ENCODE results near the gene PALS1.

PALS1 gene

DNA sequence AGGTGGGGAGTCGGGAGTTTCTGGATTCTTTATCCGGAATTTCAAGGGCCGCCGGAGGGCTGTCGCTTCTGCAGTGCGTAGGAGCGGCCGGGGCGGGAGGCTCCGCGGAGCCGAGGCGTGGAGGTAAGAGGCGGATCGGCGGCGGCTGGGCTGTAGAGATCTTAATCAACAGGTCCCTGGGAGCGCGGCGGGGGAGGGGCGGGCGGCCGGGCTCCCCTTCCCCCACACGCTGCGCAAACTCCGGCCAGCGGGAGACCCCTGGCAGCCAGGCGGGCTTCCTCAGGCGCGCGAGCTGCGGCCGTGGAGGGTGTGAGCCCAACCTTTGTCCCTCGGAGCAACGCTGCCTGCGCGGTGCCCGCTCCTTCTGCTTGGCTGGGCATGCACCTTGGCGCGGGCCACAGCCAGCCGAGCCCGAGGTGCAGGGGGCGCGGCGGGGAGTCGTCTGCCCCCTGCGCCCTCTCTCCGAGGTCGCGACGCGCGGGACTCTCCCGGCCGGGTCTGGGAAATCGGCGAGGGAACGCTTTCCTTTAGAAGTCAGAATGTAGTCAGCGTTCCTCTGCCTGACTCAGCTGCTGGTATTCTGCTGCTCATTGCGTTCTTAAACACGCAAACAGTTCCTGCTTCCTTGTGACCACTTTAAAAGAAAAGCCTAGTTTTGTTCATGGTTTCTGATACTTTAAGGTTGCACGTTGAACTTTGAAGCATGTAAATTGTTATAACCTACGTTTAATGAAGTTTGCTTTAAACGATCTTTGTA, at the start of gene PALS1:
Gene PALS1 (plus strand): TSS at position 25 of the 757 bp plus-strand sequence. CDS start 37,736 bp downstream, outside the sequence.
- peak; percentile 54 for DNase-seq (ENCODE audit: low read depth)
- TF ChIP-seq, protein P1, sequence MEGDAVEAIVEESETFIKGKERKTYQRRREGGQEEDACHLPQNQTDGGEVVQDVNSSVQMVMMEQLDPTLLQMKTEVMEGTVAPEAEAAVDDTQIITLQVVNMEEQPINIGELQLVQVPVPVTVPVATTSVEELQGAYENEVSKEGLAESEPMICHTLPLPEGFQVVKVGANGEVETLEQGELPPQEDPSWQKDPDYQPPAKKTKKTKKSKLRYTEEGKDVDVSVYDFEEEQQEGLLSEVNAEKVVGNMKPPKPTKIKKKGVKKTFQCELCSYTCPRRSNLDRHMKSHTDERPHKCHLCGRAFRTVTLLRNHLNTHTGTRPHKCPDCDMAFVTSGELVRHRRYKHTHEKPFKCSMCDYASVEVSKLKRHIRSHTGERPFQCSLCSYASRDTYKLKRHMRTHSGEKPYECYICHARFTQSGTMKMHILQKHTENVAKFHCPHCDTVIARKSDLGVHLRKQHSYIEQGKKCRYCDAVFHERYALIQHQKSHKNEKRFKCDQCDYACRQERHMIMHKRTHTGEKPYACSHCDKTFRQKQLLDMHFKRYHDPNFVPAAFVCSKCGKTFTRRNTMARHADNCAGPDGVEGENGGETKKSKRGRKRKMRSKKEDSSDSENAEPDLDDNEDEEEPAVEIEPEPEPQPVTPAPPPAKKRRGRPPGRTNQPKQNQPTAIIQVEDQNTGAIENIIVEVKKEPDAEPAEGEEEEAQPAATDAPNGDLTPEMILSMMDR (IDR thresholded peaks at IDR 0.05; ENCODE audit: control insufficient read depth, insufficient read depth, low read depth, low read length, missing control alignments), result no peak
- H3K4me3 ChIP-seq (ENCODE audit: control insufficient read depth, low read depth, low read length), result peak within 1 kb of the TSS; percentile 91

DNA sequence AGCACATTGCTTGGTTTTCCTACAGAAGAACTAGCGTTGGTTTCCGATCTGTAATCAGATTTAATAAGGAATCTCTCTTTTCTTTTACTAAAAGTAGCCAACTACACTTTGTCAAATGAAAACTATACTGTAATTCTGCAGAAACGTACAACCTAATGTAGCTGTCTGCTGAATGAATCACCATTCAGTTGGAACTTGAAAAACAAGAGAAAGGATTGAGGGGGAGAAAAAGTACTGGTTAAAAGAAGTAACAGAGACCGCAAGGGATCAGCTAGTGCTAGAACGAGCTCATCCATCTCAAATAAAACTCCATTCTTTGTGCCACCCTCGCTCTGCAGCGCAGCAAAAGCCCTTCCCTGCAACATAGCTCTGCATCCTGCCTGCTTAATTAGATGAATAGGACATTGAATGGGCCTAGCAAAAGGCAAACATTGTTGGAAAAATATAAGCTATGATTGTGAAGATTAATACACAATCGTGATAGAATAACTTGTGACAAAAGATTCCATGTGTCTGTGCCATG, 49.4 kb upstream of the PALS1 start:
- no peak overlapping the region for H3K4me3 ChIP-seq (ENCODE audit: control insufficient read depth, low read depth, low read length)
- no peak for DNase-seq (ENCODE audit: low read depth)
- TF ChIP-seq, protein P1 (IDR thresholded peaks at IDR 0.05; ENCODE audit: control insufficient read depth, insufficient read depth, low read depth, low read length, missing control alignments), result no peak

DNA sequence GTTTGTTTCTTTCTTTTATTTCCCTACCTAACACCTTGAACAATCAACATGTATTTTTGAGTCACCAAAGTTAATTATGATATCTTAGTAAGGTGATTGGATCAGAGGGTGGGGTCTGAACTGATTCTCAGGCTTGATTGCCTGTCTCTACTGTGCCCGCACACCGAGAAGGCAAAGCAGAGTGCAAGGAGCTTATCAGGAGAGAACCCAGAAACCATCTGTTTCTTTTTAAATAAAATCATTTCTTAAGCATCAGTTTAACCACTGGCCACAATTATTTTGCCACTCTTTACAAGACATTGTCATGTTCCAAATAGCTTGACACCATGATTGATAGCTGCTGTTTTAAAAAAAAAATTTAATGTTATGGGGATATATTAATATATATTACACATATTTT, 48.9 kb upstream of the PALS1 start:
- H3K4me3 ChIP-seq (ENCODE audit: control insufficient read depth, low read depth, low read length), result no peak overlapping the region
- TF ChIP-seq, protein P1 (IDR thresholded peaks at IDR 0.05; ENCODE audit: control insufficient read depth, insufficient read depth, low read depth, low read length, missing control alignments), result no peak

DNA sequence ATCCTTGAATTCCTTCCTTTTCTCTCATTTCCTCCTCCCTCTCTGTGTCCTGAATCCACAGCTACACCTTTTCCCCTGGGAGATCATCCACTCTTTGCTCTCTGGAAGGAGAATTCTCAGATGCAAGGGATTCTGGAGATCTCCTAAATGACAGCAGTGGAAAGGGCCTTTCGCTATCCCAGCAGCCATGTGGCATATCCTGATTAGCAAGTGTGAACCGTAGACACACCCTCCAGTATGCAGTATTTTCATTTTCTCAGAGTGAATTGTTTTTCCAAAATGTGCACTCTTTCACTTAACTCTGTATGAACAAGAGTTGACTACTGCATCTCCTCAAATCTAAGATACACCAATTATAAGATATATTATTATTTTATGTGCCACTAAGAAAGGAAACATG, 46.0 kb upstream of the PALS1 start:
- no peak overlapping the region for H3K4me3 ChIP-seq (ENCODE audit: control insufficient read depth, low read depth, low read length)
- no peak for DNase-seq (ENCODE audit: low read depth)
- TF ChIP-seq, protein P1 (IDR thresholded peaks at IDR 0.05; ENCODE audit: control insufficient read depth, insufficient read depth, low read depth, low read length, missing control alignments), result no peak

More for the DNA sequence above, 48.9 kb upstream of the PALS1 start:
- DNase-seq (ENCODE audit: low read depth), result no peak

DNA sequence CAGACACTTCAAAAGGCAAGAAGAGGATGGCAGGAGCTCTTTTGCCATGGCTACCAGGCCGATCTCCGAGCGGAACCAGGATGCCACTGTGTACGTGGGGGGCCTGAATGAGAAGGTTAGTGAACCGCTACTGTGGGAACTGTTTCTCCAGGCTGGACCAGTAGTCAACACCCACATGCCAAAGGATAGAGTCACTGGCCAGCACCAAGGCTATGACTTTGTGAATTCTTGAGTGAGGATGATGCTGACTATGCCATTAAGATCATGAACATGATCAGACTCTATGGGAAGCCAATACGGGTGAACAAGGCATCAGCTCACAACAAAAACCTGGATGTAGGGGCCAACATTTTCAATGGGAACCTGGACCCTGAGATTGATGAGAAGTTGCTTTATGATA, 42.2 kb upstream of the PALS1 start:
- TF ChIP-seq, protein P1 (IDR thresholded peaks at IDR 0.05; ENCODE audit: control insufficient read depth, insufficient read depth, low read depth, low read length, missing control alignments), result no peak
- DNase-seq (ENCODE audit: low read depth), result no peak
- H3K4me3 ChIP-seq (ENCODE audit: control insufficient read depth, low read depth, low read length), result no peak overlapping the region

DNA sequence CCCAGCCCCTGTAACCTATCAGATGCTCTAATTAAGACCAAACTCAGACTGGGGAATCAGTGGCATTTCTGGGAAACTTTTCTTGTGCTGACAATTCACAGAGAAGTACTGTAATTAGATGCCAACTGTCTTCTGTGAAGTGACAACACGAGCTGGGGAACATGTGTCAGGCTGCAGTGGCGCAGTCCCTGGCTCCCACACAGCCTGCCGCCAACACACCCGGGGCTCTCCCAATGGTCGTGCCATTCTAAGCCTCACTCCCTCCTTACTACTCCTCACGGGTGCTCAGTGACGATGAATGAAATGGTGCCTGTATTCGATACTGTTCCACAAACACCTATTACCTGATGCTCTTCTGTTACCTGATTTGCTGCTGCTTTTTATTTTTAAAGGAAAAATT, 33.4 kb upstream of the PALS1 start:
- TF ChIP-seq, protein P1 (IDR thresholded peaks at IDR 0.05; ENCODE audit: control insufficient read depth, insufficient read depth, low read depth, low read length, missing control alignments), result no peak
- DNase-seq (ENCODE audit: low read depth), result no peak
- no peak overlapping the region for H3K4me3 ChIP-seq (ENCODE audit: control insufficient read depth, low read depth, low read length)
